HG02623 (cell line): ENCODE results near the gene PARP8.
A peak's percentile ranks its signal among the peaks of the same experiment; 100 is the strongest.
"Not testable (repeated sequence)": the region's sequence is repeated elsewhere in the genome, so short reads cannot be mapped to it uniquely, and the experiment has no call there.

Experiments
- ATAC-seq: cut with Tn5 transposase; IDR thresholded peaks from one replicate; pipeline ENCODE4 v1.9.1; 2021; ENCODE audit warnings: moderate library complexity; ENCODE audit not compliant: unreplicated experiment

PARP8 gene, protein sequence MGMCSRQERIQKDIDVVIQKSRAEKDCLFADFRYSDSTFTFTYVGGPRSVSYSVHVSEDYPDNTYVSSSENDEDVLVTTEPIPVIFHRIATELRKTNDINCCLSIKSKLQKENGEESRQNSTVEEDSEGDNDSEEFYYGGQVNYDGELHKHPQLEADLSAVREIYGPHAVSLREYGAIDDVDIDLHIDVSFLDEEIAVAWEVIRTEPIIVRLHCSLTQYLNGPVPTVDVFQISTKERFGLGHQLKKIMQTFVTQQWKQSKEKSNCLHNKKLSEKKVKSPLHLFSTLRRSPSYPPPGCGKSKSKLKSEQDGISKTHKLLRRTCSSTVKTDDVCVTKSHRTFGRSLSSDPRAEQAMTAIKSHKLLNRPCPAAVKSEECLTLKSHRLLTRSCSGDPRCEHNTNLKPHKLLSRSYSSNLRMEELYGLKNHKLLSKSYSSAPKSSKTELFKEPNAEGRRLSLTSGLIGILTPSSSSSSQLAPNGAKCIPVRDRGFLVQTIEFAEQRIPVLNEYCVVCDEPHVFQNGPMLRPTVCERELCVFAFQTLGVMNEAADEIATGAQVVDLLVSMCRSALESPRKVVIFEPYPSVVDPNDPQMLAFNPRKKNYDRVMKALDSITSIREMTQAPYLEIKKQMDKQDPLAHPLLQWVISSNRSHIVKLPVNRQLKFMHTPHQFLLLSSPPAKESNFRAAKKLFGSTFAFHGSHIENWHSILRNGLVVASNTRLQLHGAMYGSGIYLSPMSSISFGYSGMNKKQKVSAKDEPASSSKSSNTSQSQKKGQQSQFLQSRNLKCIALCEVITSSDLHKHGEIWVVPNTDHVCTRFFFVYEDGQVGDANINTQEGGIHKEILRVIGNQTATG

DNA sequence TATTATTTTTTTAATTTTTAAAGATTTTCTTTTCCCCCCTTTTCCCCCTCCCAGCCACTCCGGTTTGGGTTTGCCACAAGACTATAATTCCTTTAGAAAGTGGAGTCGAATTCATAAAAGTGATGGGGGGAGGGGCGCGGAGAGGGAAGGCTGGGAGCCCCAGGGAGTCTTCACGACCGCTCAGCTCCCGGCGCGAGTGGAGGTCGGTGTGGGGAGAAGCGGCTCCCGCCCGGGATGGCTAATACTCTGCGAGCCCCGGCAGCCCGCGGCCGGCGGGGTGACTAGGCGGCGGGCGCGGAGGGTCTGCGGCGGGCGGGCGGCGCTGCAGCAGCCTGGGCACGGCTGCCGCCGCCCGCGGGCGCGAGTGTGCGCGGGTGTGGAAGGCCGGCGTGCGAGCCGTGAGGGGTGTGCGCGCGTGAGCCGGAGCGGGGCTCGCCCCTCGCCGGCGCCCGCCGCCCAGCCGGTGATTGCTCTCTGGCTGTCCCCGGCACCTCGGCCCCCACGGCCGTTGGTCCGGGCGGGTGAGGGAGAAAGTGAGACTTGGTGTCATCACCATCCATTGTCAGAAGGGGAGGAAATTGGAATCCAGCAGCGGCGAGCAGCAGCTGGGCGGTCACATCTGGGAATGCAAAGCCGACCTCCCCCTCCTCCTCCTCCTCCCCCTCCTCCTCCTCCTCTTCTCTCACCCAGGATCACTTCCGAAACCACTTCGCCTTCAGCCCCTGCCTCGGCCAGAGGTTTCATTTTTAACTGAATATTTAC lies at the start of gene PARP8:
Gene PARP8 (plus strand): TSS at position 377 of the 762 bp plus-strand sequence. CDS start 459 bp downstream, outside the sequence.
- peak; percentile 43 for ATAC-seq

DNA sequence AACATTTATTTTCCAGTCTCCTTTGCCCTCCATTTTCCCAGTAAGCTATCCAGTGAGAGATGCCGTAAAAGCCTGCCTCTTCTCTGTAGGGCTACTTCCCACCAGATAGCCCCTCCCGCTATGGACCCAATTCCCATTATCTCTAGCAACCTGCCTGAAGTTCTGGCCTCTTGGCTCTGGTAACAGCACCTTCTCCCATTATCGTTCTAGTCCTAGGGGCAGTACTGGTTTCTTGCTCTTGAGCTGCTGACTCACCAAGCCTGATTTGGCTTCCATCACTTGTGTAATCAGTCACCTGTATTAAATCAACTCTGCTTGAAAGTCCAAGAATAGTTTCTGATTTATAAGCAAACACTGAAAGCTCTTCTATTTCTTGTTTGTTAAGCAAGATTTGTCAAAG lies 42.8 kb upstream of the PARP8 start:
- ATAC-seq = no peak

DNA sequence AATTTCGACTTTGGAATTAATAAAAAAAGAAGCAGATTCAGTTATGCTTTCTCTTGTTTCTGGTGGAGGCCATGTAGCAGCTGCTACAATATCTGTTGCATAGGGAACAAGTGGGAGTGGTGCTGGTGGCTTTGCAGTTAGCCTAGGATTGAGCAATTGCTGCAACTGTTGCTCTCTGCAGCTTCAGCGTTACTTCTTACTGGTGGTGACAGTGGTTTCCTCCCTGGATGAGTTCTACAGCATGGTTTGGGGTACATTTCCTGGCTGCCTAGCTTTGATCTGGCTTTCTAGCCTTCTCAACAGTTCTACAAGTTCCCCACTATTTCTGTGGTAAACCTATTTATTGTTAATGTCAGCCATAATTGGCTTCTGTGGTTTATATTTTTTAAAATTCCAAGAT lies 31.6 kb upstream of the PARP8 start:
- not testable (repeated sequence) for ATAC-seq

DNA sequence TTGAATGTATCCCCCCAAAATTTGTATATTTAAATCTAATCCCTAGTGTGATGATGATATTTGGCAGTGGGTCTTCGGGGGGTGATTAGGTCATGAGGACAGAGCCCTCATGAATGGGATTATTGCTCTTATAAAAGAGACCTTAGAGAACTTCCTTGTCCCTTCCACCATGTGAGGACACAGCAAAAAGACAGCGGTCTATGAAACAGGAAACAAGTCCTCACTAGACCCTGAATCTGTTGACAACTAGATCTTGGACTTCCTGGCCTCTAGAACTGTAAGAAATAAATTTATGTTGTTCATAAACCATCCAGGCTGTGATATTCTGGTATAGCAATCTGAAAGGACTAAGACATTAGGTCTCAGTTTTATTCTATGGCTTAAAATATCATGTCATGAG lies 28.9 kb upstream of the PARP8 start:
- not testable (repeated sequence) for ATAC-seq

GRCh38 chr5:50646591-50646990 lies 19.8 kb upstream of the PARP8 start:
- ATAC-seq = no peak

DNA sequence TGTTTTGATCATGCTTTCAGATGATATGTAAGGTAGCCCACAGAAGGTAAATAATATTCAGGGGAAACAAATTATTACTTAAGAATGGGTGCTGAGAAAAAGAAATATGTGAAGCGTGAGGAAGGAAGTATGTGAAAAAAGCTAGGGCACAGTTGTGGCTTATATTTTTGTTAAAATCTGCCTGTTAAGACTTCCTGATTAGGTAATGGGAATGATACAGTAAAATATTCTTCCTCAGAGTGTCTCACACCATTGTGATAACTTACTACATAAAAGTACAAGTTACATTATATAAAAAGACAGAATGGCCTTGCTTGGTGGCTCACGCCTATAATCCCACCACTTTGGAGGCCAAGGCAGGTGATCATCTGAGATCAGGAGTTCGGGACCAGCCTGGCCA lies 18.7 kb upstream of the PARP8 start:
- ATAC-seq = no peak

DNA sequence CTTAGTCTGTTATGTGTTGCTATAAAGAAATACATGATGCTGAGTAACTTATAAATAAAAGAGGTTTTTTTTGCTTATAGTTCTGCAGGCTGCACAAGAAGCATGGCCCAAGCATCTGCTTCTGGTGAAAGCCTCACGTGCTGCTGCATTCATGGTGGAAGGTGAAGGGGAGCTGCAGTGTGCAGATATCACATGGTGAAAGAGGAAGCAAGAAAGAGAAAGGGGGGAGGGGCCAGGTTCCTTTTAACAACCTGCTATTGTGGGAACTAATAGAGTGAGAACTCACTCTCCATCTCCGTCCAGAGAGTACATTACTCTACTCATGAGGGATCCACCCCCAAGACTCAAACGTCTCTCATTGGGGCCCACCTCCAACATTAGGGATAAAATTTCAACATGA lies 12.5 kb upstream of the PARP8 start:
- peak; percentile 98 for ATAC-seq

DNA sequence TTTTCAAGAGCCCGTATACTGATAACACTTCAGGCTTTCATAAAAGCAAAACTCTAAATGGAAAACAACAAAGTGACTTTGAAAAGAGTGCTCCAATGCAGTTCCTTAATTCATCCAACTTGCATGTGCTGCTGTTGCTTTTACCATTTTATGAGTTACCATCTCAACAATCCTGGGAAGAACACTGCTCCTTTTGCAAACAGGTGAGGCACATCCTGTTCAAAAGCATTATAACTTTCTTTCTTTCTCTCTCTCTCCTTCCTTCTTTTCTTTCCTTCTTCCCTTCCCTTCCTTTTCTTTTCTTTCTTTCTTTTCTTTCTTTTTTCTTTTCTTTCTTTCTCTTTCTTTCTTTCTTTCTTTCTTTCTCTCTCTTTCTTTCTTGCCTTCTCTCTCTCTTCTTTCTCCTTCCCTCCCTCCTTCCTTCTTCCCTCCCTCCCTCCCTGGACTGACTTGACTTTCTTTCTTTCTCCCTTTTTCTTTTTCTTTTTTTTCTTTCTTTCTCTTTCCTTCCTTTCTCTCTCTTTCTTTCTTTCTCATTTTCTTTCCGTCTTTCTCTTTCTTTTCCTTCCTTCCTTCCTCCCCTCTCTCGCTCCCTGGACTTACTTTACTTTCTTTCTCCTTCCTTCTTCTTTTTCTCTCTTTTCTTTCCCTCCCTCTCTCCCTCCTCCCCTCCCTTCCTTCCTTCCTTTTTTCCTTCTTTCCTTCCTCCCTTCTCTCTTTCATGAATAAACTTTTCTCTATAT lies 11.2 kb upstream of the PARP8 start:
- no peak for ATAC-seq

DNA sequence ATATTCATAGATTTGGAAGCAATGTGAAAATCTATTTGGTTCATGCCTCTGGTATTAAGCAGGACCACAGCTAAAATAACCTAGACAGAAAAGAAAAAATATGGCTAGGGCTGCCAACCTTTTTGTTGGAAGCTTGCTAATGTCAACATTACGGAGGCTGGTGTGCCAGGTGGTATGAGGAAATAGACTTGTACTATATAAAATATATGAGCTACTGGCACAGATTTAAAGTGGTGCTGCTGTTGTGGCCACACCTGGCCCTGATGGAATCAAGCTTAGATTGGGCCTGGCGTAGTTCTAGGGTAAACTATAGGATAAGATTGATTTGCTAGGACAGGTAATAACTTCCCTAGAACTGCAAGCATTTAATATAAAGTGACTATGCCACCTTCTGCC lies 10.6 kb upstream of the PARP8 start:
- ATAC-seq = no peak

DNA sequence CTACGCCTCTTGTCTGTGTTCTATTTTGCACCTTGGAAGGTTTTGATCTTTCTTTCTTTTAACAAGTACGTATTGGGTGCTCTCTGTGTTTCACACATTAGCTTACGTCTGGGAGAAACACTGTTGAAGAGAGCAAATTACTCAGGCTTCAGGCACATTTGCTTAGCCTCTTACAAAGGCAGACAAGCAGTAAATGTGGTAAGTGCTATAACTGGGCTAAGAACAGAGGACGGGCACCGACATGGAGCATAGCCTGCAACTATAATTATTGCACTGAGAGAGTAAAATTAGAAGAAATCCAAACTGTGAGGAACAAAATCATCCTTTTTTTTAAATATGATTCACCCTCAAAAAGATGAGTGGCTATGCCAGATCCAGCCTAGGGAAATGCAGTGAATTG lies 9.4 kb upstream of the PARP8 start:
- ATAC-seq = no peak

DNA sequence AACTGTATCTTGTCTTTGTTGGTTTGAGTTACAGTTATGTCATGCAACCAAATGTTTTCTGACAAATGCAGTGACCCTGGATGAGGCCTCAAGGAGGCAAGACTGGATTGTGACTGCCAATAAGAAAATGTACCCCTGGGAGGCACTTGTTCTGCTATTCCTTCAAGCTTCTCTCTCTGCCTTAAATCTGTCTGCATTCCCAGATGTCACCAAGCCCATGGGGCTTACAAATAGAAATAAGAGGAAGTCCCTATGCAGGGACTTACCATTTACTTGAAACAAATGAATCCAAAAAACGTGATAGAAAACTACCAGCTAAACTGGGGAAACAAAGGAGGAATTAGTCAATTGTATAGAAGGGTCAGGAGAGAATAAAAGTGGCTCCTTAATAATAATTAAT lies 8.2 kb upstream of the PARP8 start:
- ATAC-seq = no peak

GRCh38 chr5:50663636-50664035 lies 2.8 kb upstream of the PARP8 start:
- ATAC-seq = no peak

GRCh38 chr5:50665091-50665490 lies 1.3 kb upstream of the PARP8 start:
- no peak for ATAC-seq

DNA sequence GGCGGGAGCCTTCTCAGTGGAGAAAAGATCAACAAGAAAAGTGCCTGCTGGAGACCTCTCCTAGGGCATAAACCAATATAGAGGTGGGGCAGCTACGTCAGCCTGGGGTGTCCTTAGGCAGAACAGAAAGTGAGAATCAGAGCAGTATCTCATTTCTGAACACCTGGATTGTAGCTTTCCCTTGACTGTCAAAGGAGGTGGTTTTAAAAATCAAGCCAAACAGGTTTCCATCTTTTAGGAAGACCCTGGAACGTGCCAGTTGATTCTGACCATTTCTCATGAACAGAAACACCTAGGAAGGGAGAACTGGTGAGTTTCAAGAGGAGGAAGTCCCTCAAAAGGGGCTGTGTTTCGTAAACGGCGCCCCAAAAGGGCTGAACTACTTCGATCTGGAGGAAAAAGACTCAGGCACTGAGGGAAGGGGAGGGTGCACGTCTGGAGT lies 655 bp upstream of the PARP8 start:
- ATAC-seq = not testable (repeated sequence)

- peak; percentile 38 for ATAC-seq
These were observed 701 bp downstream of the PARP8 start for GRCh38 chr5:50667023-50667652.

DNA sequence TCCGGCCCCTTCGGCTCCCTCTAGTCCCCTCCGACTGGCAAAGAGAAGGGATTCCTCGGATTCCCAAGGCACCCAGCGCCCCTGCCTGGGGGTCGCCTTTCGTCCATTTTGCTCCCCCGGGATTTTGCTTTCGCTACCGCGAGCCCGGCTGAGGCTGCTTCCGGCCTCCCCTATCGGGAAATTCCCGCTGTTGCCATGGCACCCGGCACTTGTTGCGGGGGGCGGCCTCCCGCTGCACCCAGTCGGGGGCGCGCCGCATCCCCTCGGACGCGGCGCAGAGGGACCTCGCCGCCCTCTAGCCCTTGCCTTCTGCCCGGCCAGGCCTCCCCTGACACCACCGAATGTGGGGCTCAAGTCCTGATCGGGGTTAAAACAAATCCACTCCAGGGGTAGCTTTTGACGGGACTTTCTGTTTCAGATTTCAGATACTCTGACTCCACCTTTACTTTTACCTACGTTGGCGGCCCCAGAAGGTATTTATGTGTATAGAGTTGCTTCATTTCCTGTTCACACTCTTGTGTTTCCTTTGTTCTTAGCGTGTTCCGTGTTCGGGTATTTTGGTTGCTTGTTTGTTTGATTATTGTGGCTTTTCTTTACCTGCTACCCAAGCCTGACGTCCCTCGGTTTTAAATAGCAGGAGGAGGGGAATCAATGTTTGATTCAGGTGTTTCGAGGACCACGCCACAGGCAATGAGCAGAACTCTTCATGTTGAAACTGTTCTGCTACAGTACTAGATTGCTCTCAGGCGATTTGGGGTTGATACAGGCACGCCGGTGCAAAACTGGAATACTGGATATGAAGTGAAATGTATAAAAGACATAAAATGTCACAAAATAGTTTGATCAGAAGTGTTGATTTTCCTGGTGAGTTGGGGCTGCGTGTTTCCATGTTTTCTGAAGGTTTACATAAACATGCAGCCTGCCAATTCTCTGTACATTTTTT lies 1.5 kb downstream of the PARP8 start:
- peak; percentile 77 for ATAC-seq

- not testable (repeated sequence) for ATAC-seq
These were observed 2.2 kb downstream of the PARP8 start for GRCh38 chr5:50668636-50669035.

- ATAC-seq = no peak
These were observed 6.2 kb downstream of the PARP8 start for GRCh38 chr5:50672663-50673062.

GRCh38 chr5:50673444-50673843 lies 7.0 kb downstream of the PARP8 start:
- ATAC-seq = not testable (repeated sequence)
